HepG2 (cell line): ENCODE measurements around the gene MLH1. TPM values are rescaled to one million over a fixed set of nuclear protein-coding genes. Genes with fewer than 3 reads are reported as not detected.

Experiments used
- FOXJ3 ChIP-seq: sonication (generic); formaldehyde crosslinking; IDR thresholded peaks from 2 replicates; pipeline ENCODE4 v1.4.0; 2020; ENCODE audit warnings: missing genetic modification reagents, mild to moderate bottlenecking, borderline replicate concordance
- KLF13 ChIP-seq: sonication (generic); formaldehyde crosslinking; IDR thresholded peaks from 2 replicates; pipeline ENCODE4 v1.4.0; 2020; ENCODE audit warnings: mild to moderate bottlenecking, missing genetic modification reagents
- MTERF4 ChIP-seq: sonication (generic); formaldehyde crosslinking; IDR thresholded peaks from 2 replicates; pipeline ENCODE4 v1.8.0; 2023; ENCODE audit warnings: mild to moderate bottlenecking, missing genetic modification reagents
- NCOR1 ChIP-seq: fragments of 200-600 bp; sonication (generic); IDR thresholded peaks from 2 replicates; pipeline ENCODE4 v1.7.0; 2017; ENCODE audit warnings: antibody characterized with exemption, low read length, borderline replicate concordance
- NFKB2 ChIP-seq: sonication (generic); formaldehyde crosslinking; IDR thresholded peaks from 2 replicates; pipeline ENCODE4 v1.4.0; 2020; ENCODE audit warnings: missing genetic modification reagents, borderline replicate concordance
- PCBP2 ChIP-seq: fragments of 200-400 bp; formaldehyde crosslinking; optimal IDR thresholded peaks from 2 replicates; pipeline ENCODE3; 2018; ENCODE audit warnings: low read length, low read depth; ENCODE audit not compliant: poor library complexity, severe bottlenecking
- PPARG ChIP-seq: conservative IDR thresholded peaks from 2 replicates; pipeline ENCODE4 v1.6.1; 2016; ENCODE audit warnings: missing biosample characterization, missing genetic modification reagents
- SETDB1 ChIP-seq: sonication (generic); formaldehyde crosslinking; IDR thresholded peaks from 2 replicates; pipeline ENCODE4 v1.5.1; 2020; ENCODE audit warnings: missing genetic modification reagents, mild to moderate bottlenecking, borderline replicate concordance
- ZNF225 ChIP-seq: sonication (generic); formaldehyde crosslinking; IDR thresholded peaks from 2 replicates; pipeline ENCODE4 v1.4.0; 2020; ENCODE audit warnings: mild to moderate bottlenecking, missing genetic modification reagents
- ZNF678 ChIP-seq: sonication (generic); formaldehyde crosslinking; IDR thresholded peaks from 2 replicates; pipeline ENCODE4 v1.4.0; 2020; ENCODE audit warnings: mild to moderate bottlenecking, missing genetic modification reagents
- ZNF766 ChIP-seq: sonication (generic); formaldehyde crosslinking; IDR thresholded peaks from 2 replicates; pipeline ENCODE4 v1.5.0; 2020; ENCODE audit warnings: missing genetic modification reagents, borderline replicate concordance
- ZNF772 ChIP-seq: sonication (generic); formaldehyde crosslinking; IDR thresholded peaks from 2 replicates; pipeline ENCODE4 v1.5.0; 2020; ENCODE audit warnings: mild to moderate bottlenecking, missing genetic modification reagents
- polyA plus RNA-seq, 8 experiments: library from polyadenylated mRNA; depleted of rRNA in 3 of 8; stranded (reverse) in 7 of 8; unstranded in 1 of 8; fragments of >200 nt; fragmentation: Illumina TruSeq in 4 of 8; extraction: Trizol in 4 of 8; gene quantifications; 2 replicates each; pipeline versions ENCODE4 v1.2.1 to v1.2.3, GENCODE V29; 2011 to 2016; ENCODE audit warnings: low read depth in 4 of 8, missing spikeins in 1 of 8, mixed read lengths in 1 of 8; ENCODE audit not compliant: insufficient read depth in 1 of 8
- total RNA-seq, 5 experiments: library from RNA; depleted of rRNA; stranded (reverse); fragments of >200 nt; fragmentation: Illumina TruSeq; extraction: Trizol; gene quantifications; 2 replicates each; pipeline ENCODE4 v1.2.3, GENCODE V29; 2016; ENCODE audit warnings: low read depth in 1 of 5
- TF ChIP-seq, protein P1 (sequence below), 2 experiments: sonication (generic) in 1 of 2; formaldehyde crosslinking in 1 of 2; IDR thresholded peaks; 2 replicates each; pipeline versions ENCODE4 v1.4.0 to v1.6.1; 2016 to 2020; ENCODE audit warnings: borderline replicate concordance in 1 of 2, low read depth in 1 of 2, mild to moderate bottlenecking in 1 of 2, missing genetic modification reagents in 1 of 2
- TF ChIP-seq, protein P2 (sequence below): sonication (generic); formaldehyde crosslinking; IDR thresholded peaks from 2 replicates; pipeline ENCODE4 v1.4.0; 2020; ENCODE audit warnings: mild to moderate bottlenecking, missing genetic modification reagents
- TF ChIP-seq, protein P3 (sequence below): sonication (generic); formaldehyde crosslinking; IDR thresholded peaks from 2 replicates; pipeline ENCODE4 v1.4.0; 2020; ENCODE audit warnings: mild to moderate bottlenecking, missing genetic modification reagents
- TF ChIP-seq, protein P4 (sequence below): sonication (generic); formaldehyde crosslinking; IDR thresholded peaks from 2 replicates; pipeline ENCODE4 v1.5.0; 2020; ENCODE audit warnings: mild to moderate bottlenecking, missing genetic modification reagents, moderate library complexity

MLH1 gene
- total and polyA plus RNA-seq, 2 of the 13 experiments (the other 11 are each of a cell fraction or from before 2014, with no cell fraction given) = 29.5 to 70.8 TPM

DNA sequence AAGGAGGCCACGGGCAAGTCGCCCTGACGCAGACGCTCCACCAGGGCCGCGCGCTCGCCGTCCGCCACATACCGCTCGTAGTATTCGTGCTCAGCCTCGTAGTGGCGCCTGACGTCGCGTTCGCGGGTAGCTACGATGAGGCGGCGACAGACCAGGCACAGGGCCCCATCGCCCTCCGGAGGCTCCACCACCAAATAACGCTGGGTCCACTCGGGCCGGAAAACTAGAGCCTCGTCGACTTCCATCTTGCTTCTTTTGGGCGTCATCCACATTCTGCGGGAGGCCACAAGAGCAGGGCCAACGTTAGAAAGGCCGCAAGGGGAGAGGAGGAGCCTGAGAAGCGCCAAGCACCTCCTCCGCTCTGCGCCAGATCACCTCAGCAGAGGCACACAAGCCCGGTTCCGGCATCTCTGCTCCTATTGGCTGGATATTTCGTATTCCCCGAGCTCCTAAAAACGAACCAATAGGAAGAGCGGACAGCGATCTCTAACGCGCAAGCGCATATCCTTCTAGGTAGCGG lies 452 bp upstream of the MLH1 start, which contains the start of gene EPM2AIP1 (continued):
- TF ChIP-seq, protein P1, sequence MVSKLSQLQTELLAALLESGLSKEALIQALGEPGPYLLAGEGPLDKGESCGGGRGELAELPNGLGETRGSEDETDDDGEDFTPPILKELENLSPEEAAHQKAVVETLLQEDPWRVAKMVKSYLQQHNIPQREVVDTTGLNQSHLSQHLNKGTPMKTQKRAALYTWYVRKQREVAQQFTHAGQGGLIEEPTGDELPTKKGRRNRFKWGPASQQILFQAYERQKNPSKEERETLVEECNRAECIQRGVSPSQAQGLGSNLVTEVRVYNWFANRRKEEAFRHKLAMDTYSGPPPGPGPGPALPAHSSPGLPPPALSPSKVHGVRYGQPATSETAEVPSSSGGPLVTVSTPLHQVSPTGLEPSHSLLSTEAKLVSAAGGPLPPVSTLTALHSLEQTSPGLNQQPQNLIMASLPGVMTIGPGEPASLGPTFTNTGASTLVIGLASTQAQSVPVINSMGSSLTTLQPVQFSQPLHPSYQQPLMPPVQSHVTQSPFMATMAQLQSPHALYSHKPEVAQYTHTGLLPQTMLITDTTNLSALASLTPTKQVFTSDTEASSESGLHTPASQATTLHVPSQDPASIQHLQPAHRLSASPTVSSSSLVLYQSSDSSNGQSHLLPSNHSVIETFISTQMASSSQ (IDR thresholded peaks at IDR 0.05; ENCODE audit: low read depth) = no peak
- TF ChIP-seq, protein P1 (CRISPR knock-in tag; IDR thresholded peaks at IDR 0.05; ENCODE audit: borderline replicate concordance) = no peak
- TF ChIP-seq PCBP2 = no peak
- no peak for TF ChIP-seq KLF13 (CRISPR knock-in tag)
- TF ChIP-seq ZNF766 (CRISPR knock-in tag) = no peak; the same call in 1 of the 2 replicates
- no peak; the same call in 1 of the 2 replicates for TF ChIP-seq NFKB2 (CRISPR knock-in tag)
- no peak for TF ChIP-seq ZNF772 (CRISPR knock-in tag)
- TF ChIP-seq, protein P2, sequence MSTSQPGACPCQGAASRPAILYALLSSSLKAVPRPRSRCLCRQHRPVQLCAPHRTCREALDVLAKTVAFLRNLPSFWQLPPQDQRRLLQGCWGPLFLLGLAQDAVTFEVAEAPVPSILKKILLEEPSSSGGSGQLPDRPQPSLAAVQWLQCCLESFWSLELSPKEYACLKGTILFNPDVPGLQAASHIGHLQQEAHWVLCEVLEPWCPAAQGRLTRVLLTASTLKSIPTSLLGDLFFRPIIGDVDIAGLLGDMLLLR (CRISPR knock-in tag) = no peak; the same call in 1 of the 2 replicates
- no peak for TF ChIP-seq NCOR1
- no peak for TF ChIP-seq SETDB1 (CRISPR knock-in tag)
- TF ChIP-seq ZNF678 (CRISPR knock-in tag) = no peak; the same call in 1 of the 2 replicates
- TF ChIP-seq, protein P3, sequence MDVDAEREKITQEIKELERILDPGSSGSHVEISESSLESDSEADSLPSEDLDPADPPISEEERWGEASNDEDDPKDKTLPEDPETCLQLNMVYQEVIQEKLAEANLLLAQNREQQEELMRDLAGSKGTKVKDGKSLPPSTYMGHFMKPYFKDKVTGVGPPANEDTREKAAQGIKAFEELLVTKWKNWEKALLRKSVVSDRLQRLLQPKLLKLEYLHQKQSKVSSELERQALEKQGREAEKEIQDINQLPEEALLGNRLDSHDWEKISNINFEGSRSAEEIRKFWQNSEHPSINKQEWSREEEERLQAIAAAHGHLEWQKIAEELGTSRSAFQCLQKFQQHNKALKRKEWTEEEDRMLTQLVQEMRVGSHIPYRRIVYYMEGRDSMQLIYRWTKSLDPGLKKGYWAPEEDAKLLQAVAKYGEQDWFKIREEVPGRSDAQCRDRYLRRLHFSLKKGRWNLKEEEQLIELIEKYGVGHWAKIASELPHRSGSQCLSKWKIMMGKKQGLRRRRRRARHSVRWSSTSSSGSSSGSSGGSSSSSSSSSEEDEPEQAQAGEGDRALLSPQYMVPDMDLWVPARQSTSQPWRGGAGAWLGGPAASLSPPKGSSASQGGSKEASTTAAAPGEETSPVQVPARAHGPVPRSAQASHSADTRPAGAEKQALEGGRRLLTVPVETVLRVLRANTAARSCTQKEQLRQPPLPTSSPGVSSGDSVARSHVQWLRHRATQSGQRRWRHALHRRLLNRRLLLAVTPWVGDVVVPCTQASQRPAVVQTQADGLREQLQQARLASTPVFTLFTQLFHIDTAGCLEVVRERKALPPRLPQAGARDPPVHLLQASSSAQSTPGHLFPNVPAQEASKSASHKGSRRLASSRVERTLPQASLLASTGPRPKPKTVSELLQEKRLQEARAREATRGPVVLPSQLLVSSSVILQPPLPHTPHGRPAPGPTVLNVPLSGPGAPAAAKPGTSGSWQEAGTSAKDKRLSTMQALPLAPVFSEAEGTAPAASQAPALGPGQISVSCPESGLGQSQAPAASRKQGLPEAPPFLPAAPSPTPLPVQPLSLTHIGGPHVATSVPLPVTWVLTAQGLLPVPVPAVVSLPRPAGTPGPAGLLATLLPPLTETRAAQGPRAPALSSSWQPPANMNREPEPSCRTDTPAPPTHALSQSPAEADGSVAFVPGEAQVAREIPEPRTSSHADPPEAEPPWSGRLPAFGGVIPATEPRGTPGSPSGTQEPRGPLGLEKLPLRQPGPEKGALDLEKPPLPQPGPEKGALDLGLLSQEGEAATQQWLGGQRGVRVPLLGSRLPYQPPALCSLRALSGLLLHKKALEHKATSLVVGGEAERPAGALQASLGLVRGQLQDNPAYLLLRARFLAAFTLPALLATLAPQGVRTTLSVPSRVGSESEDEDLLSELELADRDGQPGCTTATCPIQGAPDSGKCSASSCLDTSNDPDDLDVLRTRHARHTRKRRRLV = 0 out of 2 replicates have a peak, but pooled peaks have one; percentile 54
- peak; percentile 35; the same call in 1 of the 2 replicates for TF ChIP-seq FOXJ3 (CRISPR knock-in tag)
- TF ChIP-seq ZNF225 (CRISPR knock-in tag) = peak; percentile 91; the same call in 1 of the 2 replicates
- peak; percentile 75 for TF ChIP-seq MTERF4 (CRISPR knock-in tag)
- no peak for TF ChIP-seq PPARG (CRISPR knock-in tag)
- TF ChIP-seq, protein P4, sequence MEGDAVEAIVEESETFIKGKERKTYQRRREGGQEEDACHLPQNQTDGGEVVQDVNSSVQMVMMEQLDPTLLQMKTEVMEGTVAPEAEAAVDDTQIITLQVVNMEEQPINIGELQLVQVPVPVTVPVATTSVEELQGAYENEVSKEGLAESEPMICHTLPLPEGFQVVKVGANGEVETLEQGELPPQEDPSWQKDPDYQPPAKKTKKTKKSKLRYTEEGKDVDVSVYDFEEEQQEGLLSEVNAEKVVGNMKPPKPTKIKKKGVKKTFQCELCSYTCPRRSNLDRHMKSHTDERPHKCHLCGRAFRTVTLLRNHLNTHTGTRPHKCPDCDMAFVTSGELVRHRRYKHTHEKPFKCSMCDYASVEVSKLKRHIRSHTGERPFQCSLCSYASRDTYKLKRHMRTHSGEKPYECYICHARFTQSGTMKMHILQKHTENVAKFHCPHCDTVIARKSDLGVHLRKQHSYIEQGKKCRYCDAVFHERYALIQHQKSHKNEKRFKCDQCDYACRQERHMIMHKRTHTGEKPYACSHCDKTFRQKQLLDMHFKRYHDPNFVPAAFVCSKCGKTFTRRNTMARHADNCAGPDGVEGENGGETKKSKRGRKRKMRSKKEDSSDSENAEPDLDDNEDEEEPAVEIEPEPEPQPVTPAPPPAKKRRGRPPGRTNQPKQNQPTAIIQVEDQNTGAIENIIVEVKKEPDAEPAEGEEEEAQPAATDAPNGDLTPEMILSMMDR (CRISPR knock-in tag) = peak; percentile 65
